GM21447 (cell line): ENCODE measurements around the gene PRRT4.
A peak's percentile ranks its signal among the peaks of the same experiment; 100 is the strongest.

Experiments used
- ATAC-seq: cut with Tn5 transposase; IDR thresholded peaks from one replicate; pipeline ENCODE4 v1.9.1; 2021; ENCODE audit not compliant: unreplicated experiment

The PRRT4 gene

DNA sequence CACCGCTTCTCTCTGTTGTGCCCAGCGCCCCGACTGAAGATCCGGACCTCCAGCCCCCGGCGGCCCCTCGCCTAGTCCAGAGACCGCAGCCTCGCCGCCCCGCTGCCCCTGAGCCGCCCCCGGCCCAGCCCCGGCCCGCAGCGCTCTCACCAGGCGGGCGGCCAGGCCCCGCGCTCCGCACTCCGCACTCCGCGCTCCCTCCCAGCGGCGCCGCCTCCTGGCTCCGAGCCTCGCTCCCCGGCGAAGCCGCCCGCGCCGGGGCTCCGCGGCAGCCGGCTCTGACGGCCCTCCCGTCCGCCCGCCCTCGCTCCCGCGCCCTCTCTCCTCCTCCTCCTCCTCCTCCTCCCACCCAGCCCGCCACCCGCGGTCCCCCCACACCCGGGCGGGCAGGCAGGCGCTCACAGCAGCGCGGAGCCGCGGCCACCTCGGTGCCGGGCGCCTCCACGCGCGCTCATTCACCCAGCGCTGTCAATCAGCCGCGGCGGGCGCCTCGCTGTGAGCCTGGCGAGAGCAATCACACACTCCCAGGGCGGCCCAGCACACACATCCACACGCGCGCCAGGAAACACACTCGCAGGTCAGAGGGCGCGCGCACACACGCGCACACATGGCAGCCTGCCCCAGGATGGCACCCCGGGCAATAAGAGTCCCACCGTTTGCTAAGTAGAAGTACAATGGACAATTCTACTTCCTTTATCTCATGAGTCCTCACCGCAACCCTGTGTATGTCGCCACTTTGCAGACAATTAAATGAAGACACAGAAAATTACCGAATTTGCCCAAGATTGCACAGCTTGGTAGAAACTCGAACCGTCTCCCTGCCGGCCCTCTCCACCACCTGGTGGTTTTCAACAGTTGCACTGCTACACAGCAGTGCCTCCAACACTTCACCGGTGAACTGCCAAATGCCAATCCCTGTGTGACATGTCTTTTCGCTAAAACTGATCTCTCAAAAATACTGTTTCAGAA lies at the start of gene PRRT4:
TSS of gene PRRT4 (minus strand) at position 280 of the 969 bp plus-strand sequence.
- ATAC-seq, result no peak

DNA sequence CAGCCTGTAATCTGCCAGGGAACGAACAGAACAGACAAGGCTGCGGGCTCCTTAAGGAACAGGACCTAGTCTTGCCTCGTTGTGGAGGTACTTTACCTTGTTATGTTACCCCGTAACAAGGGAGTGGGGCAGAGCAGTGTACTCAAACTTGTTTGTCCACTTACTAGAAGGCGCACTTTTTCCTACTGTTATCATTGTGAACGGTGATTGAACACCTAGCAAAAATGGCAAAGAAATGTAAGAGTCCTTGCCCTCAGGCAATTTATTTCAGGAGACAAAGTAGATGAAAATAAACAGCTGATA lies 48.9 kb upstream of the PRRT4 start:
- no peak for ATAC-seq

DNA sequence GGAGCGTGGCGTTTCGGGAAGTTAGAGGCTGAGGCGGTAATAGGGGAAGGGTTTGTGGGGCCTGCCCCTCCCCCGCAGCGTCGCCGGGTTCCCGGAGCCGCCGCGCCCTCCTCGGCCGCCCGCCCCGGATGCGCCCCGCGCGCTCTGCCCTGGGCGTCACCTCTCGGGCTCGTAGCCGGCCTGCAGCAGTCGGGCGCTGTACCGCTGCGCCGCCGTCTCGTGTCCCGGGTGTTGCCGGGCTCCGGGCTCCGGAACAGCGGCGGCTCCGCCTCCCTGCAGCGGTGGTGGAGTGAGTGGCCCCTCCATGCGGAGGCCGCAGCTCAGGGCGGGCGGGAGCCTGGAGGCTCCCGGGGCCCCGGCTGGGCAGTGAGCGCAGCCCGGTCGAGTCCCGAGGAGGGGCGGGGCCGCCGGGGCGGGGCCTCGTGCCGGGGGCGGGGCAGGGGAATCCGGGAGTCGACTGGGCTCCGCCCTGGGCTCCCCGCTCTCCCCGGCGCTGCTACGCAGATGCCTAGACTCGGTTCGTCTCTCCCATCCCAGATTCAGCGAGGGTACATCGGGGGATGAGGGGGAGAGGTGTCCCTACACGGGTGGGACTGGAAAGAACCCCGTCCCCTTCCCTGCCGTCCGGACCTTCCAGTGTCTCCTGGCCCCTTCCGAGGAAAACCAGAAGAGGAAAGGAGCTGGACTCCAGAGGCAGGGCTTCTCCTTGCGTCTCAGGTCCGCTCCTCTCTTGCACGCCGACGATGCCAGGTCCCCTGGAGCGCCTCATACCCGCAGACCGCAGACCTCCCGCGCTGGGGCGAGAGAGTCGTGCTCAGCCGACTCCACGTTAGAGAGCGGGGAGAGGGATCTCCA lies 48.3 kb upstream of the PRRT4 start, which contains the start of gene IMPDH1:
TSS of gene IMPDH1 (minus strand) at position 387 of the 855 bp plus-strand sequence. CDS start at position 306, 81 bp downstream.
- peak; percentile 78 for ATAC-seq

DNA sequence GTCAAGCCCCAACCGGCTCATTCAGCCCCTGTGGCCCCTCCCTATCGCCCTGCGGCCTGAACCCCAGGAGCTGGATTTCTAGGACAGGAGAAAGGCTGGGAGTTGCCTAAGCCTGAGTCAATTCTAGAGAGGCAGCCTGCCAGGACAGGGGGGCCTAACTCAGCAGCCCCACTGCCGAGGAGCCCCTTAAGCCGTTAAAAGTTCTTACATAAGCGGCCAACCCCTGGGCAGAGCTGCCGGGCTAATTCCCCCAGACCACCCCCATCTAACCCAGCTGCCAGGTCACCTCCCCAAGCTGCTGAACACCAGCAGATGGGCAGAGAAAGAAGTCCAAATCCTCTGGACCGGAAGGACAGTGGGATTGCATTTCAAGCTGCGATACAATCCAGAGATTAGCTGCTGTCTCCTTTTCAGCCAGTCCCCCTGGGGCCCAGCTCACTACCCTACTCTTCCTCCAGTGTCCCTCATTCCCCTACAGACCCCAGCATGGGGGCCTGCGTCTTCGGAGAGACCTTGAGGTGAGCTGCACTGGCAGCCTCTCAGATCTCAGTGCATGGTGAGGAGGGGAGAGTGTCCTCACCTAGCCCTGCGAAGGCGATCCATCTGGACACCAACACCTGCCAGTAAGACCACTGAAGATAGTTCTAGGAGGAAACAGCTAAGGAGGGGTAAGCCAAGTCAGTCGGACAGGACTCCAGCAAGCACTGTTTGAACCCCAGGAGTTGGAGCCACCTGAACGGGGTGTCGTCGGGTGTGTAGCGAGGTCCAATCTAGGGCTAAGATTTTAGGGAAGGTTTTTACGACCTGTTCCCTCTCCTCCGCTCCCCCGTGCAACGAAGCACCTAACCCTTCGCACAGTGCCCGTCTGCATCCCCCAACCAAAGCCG lies 47.5 kb upstream of the PRRT4 start:
- ATAC-seq, result no peak

DNA sequence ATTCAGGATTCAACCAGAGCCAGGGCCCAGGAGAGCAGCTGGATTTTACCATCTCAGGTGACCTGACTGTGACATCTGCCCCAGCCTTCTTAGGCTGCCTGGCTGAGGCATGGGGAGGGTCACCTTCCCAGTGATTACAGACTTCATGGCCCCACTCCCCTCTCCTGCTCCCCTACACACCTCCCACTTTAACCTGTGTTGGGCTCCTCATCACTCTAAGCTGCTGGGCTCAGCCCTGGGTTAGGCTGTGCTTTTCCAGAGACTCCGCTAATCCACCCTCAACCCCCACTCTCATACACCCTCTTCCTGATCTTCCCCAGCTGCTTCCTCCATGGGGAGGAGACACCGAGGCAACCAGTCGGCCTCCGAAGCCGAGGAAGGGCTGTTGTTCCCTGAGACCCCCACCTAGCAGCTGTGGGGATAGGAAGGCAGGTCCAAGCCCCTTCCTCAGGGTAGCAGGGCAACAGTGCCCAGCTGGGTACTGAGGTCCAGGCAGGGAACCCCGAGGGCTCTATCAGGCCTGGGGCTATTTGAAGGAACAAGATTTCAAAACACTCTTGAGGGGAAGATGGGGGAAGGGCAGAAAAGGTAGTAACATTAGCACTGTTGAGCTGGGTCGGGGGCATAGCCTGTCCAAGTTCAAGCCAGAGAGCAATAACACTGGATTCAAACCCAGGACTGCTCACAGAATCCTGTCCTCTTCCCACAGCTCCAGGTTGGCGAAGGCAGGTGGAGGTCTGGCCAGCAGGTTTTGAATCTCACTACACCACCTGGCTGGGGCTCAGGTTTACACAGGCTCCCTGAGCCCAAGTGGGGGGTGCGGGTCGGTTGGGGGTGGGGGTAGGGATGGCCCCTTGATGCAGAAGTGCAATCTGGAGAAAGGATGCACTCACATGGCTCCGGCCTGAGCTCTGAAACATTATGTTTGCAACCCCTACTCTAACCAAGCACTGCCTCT lies 46.5 kb upstream of the PRRT4 start:
- ATAC-seq, result no peak

DNA sequence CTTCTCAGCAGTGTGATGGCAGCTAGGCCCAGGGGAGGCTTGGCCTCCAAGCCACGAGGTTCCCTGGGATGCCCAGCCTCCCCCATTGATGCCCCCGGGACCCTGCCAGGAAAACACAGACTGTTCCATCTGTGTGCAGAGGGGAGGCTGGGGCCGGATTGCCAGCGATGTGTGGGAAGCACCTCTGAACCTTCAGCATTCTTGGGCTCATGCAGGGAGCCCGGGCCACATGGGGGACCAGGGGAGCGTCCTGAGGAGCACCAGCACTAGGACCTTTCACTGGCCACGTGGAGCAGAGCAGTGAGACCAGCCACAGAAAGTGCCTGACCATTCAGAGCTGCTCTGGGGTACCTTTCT lies 45.7 kb upstream of the PRRT4 start:
- ATAC-seq, result no peak

DNA sequence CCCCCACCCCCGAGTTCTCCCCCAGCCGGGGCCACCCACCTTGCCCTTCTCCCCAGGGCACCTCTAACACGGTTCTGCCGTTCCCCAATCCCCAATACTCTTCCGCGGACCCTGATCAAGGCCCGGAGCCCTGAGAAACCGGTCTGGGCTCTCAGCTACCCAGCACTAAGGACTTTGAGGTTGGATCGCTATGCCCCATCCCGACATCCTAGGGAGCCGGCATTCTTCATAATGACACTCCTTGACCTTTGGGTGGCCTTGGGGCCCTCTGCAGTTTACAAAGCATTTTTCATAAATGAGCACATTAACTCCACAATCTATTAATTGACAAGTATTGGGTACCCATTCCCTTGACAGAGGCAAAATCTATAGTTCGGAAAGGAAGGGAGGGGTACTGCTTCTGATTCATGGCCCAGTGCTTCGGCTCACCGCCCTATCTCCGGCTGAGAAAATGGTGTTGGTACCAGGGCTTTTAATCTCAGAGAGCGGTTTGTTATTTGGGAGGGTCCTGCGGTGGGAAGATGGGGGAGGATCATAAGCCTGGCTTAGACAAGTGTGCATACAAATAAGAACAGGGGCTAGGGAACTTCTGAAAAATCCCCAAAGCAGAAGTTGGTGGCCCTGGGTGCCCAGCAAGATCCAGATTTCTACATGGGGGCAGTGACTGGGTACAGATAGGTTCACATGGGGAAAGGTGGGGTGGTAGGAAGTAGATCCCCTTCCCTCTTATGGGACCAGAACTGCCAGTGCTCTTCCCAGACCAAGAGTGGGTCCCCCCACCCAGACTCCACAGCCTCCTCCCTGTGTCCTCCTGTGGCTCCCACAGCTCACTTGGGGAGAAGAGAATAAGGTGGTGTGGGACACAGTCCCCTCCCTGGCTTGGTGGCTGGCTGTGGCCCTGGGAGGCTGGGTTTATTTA lies 45.1 kb upstream of the PRRT4 start:
- no peak for ATAC-seq

DNA sequence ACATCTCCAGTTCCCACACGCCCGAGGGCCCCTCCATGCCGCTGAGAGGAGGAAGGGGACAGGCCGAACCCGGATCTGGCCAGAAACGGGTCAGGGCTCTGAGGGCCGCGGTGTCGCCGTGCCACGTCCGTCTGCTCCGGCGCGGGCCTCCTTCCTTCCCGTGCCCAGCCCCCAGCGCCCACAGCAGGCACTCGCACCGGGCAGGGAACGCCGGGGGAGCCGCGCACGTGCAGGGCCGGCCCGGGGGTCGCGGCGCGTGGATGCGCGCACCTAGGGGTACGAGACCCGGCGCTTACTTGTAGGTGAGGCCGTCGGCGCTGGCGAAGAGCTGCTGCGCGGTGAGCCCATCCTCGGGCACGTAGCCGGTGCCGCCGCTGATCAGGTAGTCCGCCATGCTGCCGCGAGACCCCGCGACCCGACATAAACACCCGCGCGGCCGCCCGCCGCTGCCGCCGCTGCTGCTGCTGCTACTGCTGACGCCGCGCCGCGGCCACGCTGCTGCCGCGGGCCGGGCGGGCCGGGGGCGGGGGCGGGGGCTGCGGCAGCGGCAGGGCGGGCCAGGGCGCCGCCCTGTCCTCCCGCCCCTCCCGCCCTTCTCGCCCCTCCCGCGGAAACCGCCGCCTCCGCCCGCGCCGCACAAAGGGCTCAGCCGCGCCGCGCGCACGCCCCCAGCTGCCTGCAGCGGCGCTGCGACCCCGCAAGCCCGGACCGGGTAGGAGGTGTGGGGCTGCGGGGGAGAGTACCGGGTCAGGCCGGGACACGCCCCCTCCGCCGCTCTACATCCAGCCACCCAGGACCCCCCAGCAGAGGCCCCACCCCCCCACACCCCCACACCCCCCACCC lies 44.2 kb upstream of the PRRT4 start:
- ATAC-seq, result no peak

DNA sequence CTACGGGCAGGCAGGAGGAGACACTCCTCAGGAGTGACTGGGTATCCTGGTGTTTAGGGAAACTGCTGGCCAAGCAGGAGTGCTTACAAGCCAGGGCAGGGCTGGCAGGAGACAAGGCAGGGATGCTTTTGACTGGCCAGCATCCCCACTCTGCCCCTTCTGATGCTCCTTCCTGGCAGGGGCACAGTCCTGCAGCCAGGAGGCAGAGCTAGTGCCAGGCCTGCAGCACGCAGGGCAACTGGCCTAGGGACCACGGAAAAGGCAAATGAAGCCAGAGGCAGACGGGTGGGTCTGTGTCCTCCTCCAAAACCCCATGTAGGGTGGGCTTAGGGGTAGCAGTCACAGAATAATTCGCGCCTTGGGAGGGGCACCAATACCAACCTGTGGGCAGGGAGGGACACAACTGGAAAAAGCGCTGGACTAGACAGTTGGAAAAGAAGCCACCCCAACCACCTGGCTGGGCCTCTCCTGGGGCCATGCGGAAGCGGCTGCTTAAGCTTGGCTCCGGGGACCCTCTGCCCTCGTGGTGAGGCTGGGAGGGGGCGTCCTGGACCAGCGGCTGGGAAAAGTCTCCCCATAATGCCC lies 43.5 kb upstream of the PRRT4 start:
- ATAC-seq, result no peak

DNA sequence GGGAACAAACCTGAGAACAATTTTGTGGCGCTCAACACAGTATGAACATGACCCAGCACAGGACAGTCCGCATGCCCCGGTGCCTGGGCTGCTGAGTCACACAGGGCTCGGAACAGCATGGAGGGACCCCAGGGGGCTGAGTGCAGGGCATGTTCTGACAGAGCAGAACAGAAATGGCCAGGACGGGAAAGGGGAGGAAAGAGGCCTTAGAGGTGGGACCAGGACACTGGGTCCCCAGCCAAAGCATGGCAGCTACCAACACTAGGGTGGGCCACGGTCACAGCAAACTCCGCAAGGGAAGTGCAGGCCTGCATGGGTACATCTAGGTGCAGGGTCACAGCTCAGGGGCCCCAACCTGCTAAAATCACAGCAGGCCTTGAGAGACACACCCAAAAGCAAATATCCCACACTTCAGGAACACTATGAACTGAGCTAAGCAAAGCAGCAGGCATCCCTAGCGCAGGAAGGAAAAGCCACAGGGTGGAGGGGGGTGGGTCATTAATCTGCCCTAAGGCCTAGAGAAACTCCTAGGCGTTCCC lies 42.7 kb upstream of the PRRT4 start:
- no peak for ATAC-seq

DNA sequence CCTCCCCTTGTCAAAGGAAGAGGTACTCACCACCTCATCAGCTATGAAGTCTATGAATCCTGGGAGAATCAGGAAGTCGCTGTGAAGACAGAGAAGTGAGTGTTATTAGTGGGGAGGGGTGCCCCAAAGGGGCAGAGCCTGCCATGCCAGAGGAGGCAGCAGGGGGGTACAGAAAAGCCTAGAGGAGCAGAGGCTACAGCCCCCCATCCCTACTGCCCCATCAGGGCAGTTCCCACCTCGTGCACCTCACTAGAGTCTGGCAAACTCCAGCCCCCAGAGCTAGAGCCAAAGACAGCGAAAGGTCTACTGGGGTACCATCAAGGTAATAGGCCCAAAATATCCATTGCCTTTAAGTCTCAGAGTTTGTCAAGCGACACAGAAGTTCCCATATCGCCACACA lies 42.2 kb upstream of the PRRT4 start:
- ATAC-seq, result no peak

DNA sequence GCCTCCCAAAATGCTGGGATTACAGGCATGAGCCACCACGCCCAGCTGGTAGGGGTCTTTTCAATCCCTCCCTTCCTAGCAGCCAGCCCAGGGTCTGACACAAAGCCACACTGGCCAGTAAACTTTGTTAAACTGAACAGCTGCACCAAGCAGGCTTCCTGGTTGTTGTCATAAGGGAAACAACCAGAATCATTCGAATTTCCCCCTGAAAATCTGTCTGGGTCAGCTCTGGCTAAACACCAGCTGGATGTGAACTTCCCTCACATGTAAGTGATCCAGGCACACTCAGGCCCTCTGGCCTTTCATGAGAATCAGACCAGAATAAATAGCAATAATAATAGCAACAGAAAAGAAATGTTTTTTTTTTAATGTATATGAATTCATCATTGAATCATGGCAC lies 40.9 kb upstream of the PRRT4 start:
- ATAC-seq, result no peak

DNA sequence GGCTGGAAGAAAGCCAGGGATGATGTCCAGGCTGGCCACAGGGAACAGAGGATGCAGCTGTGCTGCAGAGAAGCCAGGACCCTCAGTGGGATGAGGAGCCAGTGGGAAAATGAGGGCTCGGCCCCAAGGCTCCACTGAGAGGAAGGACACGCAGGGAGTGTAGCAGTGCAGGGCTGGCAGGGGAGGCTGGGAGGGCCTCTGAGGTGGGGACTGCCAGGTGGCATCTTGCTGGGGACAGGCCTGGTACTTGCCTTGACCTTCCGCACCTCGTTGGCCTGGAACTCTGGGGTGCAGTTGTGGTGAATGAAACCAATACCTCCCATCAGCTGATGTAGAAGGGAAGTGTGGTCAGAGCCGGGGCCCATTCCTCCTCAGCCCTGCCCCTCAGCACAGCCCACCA lies 39.1 kb upstream of the PRRT4 start:
- ATAC-seq, result no peak

DNA sequence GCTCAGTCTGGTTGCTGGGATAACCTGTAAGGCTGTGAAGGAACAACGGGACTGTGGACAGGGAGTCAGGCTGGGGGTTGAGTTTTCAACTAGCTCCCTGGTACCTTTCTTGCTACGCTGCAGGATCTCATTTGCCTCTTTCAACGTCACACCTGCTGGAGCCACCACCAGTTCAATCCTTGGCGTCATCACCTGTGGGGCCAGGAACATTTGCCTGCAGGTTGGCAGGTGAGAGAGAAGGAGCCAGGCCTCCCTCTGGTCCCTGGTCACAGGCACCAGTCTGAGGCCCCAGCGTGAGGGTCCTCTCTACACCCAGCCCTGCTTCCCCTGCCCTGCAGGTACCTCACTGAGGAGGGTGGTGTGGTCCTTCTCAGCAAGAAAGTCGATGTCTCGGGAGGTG lies 38.5 kb upstream of the PRRT4 start:
- no peak for ATAC-seq

DNA sequence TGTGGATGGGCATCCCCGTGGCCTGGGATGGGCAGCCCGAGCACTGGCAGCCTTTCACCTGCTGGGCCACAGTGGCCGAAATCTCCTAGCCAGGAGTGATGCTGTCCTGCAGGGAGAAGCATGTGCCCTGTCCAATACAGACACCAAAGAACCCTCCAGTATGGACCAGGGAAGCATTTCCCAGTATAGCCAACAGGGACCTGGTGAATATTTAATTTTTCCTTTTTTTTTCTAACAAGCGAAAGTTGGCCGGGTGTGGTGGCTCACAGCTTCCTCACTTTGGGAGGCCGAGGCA lies 37.3 kb upstream of the PRRT4 start:
- ATAC-seq, result no peak

DNA sequence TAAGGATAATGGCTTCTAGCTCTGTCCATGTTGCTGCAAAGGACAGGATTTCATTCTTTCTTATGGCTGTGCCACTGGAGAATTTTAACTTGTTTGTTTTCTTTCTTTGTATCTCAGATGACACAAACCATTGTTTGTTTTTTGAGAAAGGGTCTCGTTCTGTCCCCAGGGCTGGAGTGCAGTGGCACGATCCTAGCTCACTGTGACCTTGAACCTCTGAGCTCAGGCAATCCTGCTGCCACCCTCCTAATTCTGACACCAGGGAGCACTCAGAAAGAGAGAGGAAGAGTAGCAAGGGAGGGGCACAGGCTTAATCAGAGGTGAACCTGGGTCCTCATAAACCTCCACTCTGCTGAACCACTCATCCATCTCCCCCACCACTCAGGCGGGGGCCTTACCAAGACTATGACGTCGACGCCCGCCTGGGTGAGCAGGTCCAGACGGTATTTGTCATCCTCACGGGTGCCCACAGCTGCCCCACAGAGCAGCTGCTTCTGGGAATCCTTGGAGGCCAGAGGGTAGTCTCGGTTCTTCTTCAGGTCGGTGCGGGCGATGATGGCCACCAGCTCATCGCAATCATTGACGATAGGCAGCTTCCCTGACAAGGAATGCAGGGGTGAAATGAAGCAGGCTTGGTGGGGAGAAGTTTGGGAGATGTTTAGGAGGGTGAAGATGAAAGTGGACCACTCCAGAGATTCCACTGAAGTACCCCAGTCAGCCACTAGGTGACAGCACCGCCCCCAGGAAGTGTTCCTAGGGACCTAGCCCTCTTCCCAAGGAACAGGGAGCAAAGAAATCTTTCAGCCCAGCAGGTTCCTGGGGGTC lies 36.7 kb upstream of the PRRT4 start:
- no peak for ATAC-seq

DNA sequence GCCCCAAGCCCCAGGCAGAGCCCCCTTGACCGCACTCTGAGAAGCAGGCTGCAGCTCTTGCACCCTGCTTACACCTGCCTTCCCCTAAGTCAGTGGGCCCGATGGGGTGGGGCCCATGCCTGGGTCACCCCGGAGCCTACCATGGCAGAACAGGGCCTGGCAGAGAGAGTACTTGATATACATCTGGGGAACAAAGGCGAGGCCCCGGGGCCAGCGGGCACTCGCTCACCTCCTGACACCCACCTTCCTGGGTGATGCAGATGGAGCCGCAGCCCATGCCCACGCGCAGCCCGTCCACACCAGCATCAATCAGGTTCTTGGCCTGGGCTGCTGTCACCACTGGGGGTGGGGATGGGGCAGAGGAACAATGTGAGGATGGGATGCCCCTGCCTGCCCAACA lies 34.9 kb upstream of the PRRT4 start:
- ATAC-seq, result no peak
